MCF 10A (cell line): ENCODE results near the gene VEGFB. TPM values are rescaled to one million over a fixed set of nuclear protein-coding genes. Genes with fewer than 3 reads are reported as not detected.

Source experiments
- BruUV-seq: library from RNA; stranded (reverse); fragments of 400-500 nt; replicated peaks from 2 replicates; lab custom pipeline; 2021; lab: Mats Ljungman, UMichigan
- CTCF ChIA-PET: fragments of 300-600 bp; sonication (Branson Sonifier 250); formaldehyde crosslinking; extraction: SDS; loops from one replicate; lab custom pipeline; 2021; ENCODE audit warnings: antibody characterized with exemption, inconsistent platforms; lab: Yijun Ruan, JAX
- POLR2A ChIA-PET: fragments of 300-600, 350-650 bp; sonication (Branson Sonifier 250); formaldehyde crosslinking; extraction: SDS; loops from one replicate; lab custom pipeline; 2020; ENCODE audit warnings: antibody characterized with exemption, inconsistent platforms; lab: Yijun Ruan, JAX
- DNase-seq: peaks from one replicate; pipeline ENCODE4 v3.0.0-alpha.2; 2018; ENCODE audit not compliant: unreplicated experiment
- H3K27ac Mint-ChIP-seq: one replicate; pipeline ENCODE4 v1.8.0; 2022; ENCODE audit warnings: mild to moderate bottlenecking, low read depth, mixed read lengths; ENCODE audit not compliant: unreplicated experiment
- H3K27me3 Mint-ChIP-seq: one replicate; pipeline ENCODE4 v1.8.0; 2022; ENCODE audit warnings: mixed read lengths; ENCODE audit not compliant: insufficient read depth, unreplicated experiment
- H3K36me3 Mint-ChIP-seq: one replicate; pipeline ENCODE4 v1.8.0; 2022; ENCODE audit warnings: mild to moderate bottlenecking, moderate library complexity, mixed read lengths; ENCODE audit not compliant: insufficient read depth, unreplicated experiment
- H3K4me1 Mint-ChIP-seq: one replicate; pipeline ENCODE4 v1.8.0; 2022; ENCODE audit warnings: mixed read lengths; ENCODE audit not compliant: insufficient read depth, unreplicated experiment
- H3K4me3 Mint-ChIP-seq: one replicate; pipeline ENCODE4 v1.8.0; 2022; ENCODE audit warnings: mild to moderate bottlenecking, moderate library complexity, mixed read lengths; ENCODE audit not compliant: unreplicated experiment
- H3K9me3 Mint-ChIP-seq: one replicate; pipeline ENCODE4 v1.8.0; 2022; ENCODE audit warnings: mixed read lengths; ENCODE audit not compliant: unreplicated experiment
- CTCF ChIP-seq: fragments of 200-600 bp; IDR thresholded peaks from one replicate; pipeline ENCODE4 v1.8.0; 2022; ENCODE audit warnings: antibody characterized with exemption, mild to moderate bottlenecking; ENCODE audit not compliant: unreplicated experiment
- intact Hi-C: fragments of 100-400 bp; cut with micrococcal nuclease; formaldehyde crosslinking; loops from 2 replicates; pipeline ENCODE4 v1.14.1; 2022
- total RNA-seq: library from RNA; stranded (reverse); gene quantifications from 2 replicates; pipeline ENCODE4 v1.2.3, GENCODE V29; 2022

The VEGFB gene
- total RNA-seq, 1 experiment from 2014 or later, result 46.0 TPM

DNA sequence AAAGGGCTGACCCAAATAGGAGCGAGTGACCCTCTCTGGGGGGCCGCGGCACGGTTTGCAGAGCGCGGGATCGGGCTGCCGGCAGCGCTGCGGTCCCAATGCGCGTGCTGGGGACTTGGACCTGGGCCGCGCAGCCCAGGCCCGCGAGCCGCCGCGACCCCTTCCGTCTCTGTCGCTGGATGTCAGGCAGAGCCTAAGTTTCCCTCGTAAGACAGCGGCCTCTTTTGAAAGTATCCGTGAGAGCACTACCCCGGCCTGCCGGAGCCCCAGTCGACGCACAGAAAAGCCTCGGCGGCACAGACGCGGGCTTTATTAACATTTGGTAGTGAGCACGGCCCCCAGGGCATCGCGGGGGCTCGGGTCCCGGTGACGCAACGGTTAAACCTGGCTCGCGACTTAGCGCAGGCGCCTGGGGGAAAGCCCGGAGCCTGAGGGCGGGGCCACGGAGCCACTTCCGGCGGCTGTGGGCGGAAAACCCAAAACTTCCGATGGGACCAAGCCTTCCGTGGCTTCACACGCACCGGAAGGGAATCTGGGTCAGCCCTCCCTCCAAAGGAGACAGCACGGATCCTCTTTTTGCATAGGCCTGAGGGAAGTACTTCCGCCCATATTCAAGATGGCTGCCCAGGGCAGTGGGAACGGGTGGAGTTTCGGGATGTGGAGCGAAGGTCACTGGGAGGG lies 35.3 kb downstream of the VEGFB start:
- Mint-ChIP-seq H3K36me3 (peaks cover 49% of the 10 kb centered on the region), H3K9me3 (no peaks in the 10 kb centered on the region), H3K27me3 (no peaks in the 10 kb centered on the region), H3K4me1 (peaks cover 23% of the 10 kb centered on the region), H3K27ac (peak overlapping the region; percentile 96), H3K4me3 (peak overlapping the region; percentile 96)
- ChIA-PET POLR2A (interaction anchor here (0.6 to 7.6 kb wide), 31 partner anchors 7 to 1582 kb away, joined by 3 to 125 read pairs (median 6); partner anchors contain the start of genes BAD, CATSPERZ, ESRRA and FKBP2), CTCF (interaction anchor here (0.6 to 6.4 kb wide), 8 partner anchors 14 to 1535 kb away, joined by 3 to 70 read pairs (median 4); partner anchors contain the start of gene PLCB3)
- TF ChIP-seq CTCF, result peak; percentile 1
- BruUV-seq, result TSS peak; percentile 52
- intact Hi-C loops, result loop anchor here (1.0 kb wide), 2 partner anchors 18 to 35 kb away; partner anchors contain the start of gene PLCB3
- peak; percentile 100 for DNase-seq

- intact Hi-C loops, result no loop called here
- H3K4me3 Mint-ChIP-seq, result no peak overlapping the region
- ChIA-PET POLR2A (interaction anchor here (0.6 to 3.0 kb wide), 9 partner anchors 11 to 1696 kb away, joined by 3 to 24 read pairs (median 4); partner anchors contain the start of genes GPR137 and PLCB3), CTCF (interaction anchor here (0.6 to 4.5 kb wide), 3 partner anchors 17 to 81 kb away, joined by 3 to 37 read pairs (median 23); partner anchors contain the start of gene CATSPERZ)
- no peak for DNase-seq
- TF ChIP-seq CTCF, result no peak
- H3K4me1 Mint-ChIP-seq, result peaks cover 4% of the 10 kb centered on the region
- no TSS peak for BruUV-seq
- H3K27me3 Mint-ChIP-seq, result no peaks in the 10 kb centered on the region
- peak overlapping the region; percentile 79 for H3K27ac Mint-ChIP-seq
- H3K9me3 Mint-ChIP-seq, result no peaks in the 10 kb centered on the region
- H3K36me3 Mint-ChIP-seq, result peaks cover 35% of the 10 kb centered on the region
Observed at GRCh38 chr11:64275031-64275800, 40.8 kb downstream of the VEGFB start.

GRCh38 chr11:64275841-64276240 lies 41.5 kb downstream of the VEGFB start:
- H3K4me1 Mint-ChIP-seq, result peaks cover 4% of the 10 kb centered on the region
- ChIA-PET CTCF (interaction anchor here (0.6 to 4.5 kb wide), 4 partner anchors 16 to 80 kb away, joined by 3 to 37 read pairs (median 14); partner anchors contain the start of gene CATSPERZ), POLR2A (interaction anchor here (0.8 to 3.0 kb wide), 11 partner anchors 8 to 76 kb away, joined by 3 to 24 read pairs (median 5); partner anchors contain the start of genes GPR137 and PLCB3)
- no peak for DNase-seq
- no peak for TF ChIP-seq CTCF
- intact Hi-C loops, result no loop called here
- no TSS peak for BruUV-seq
- no peaks in the 10 kb centered on the region for H3K9me3 Mint-ChIP-seq
- H3K27me3 Mint-ChIP-seq, result no peaks in the 10 kb centered on the region
- no peak overlapping the region for H3K4me3 Mint-ChIP-seq
- H3K27ac Mint-ChIP-seq, result peak overlapping the region; percentile 79
- peaks cover 39% of the 10 kb centered on the region for H3K36me3 Mint-ChIP-seq
